Activated CD4-positive, alpha-beta T cell treated with anti-CD3 and anti-CD28 coated beads, Interleukin-2, amount 50 U/mL, for 16 hours (primary cell): ENCODE measurements around the gene BST1.

Experiments
- DNase-seq: peaks from one replicate; pipeline ENCODE4 v3.0.0-alpha.2; 2020

The BST1 gene

GRCh38 chr4:15676899-15677298 is 26.0 kb upstream of the BST1 start:
- DNase-seq, result no peak

DNA sequence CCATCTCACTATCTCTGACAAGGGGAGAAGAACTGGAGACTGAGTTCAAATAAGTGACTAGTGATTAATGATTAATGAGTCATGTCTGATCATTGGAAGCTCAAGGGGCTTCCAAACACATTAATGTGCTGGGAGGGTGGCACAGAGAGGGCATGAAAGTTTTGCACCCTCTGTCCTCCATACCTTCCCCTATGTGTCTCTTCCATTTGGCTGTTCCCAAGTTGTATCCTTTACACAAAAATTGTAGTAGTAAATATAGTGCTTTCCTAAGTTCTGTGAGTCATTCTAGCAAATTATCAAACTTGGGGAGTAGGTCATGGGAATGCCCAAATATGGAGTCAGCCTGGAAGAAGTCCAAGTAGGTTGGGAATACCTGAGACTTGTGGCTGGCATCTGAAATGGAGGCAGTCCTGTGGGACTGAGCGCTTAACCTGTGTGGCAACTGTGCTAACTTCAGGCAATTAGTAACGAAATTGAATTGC is 25.3 kb upstream of the BST1 start:
- no peak for DNase-seq

DNA sequence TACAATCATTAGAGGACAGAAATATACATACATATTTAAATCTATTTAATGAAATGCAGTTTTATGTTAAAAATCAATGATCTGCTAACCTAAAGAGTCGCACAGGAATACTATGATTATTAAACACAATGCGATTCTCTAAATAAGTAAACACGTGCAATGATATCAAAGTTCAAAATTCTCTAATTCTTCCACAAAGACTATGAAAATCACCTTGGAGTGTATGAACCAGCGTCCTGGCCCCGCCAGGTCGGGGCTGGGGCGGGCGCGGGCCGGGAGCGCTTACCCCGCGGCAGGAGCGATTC is 21.8 kb upstream of the BST1 start:
- DNase-seq, result no peak

- DNase-seq, result peak; percentile 99
Observed at GRCh38 chr4:15681372-15682241, 21.3 kb upstream of the BST1 start, which contains the start of gene FAM200B. Gene FAM200B, plus strand, starts transcription at chr4:15681827. Its CDS starts 5,151 bp downstream, at chr4:15686978.

- DNase-seq, result peak; percentile 12
Observed at GRCh38 chr4:15682242-15683142, 20.4 kb upstream of the BST1 start.

DNA sequence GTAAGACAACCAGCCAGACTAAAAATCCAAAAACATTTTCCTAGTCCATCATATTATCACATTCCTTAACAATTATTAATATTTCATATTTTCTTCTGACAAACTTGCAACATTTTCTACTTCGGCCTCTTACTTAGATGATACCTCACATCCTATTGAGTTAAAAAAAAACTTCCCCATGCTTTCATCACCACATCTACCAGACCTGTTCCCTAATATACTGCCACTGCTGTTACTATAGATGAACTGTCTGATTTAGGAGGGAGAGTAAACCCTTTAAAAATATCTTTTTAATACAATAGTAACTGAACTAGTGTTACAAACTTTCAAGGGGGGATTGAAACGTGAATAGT is 19.7 kb upstream of the BST1 start:
- DNase-seq, result no peak

DNA sequence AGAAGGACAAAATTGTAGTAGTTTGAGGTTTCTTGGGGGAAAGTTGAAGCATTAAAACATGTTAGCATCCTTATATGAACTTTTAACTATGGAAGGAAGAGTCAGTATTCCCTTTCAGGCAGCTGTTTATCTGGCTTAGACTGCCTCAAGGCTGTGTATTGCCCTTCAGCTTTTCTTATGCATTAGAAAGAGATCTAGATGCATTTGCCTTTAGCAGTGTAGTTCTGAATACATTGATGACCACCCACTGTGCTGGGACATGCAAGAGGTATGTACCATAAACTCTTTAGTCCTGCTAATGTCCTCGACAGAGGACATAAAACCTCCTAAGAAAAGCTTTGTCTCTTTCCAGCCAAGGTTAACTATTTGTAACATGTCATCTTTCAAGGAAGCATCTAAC is 18.4 kb upstream of the BST1 start:
- no peak for DNase-seq

GRCh38 chr4:15688051-15688450 is 14.8 kb upstream of the BST1 start:
- no peak for DNase-seq

GRCh38 chr4:15689540-15689939 is 13.3 kb upstream of the BST1 start:
- DNase-seq, result no peak

DNA sequence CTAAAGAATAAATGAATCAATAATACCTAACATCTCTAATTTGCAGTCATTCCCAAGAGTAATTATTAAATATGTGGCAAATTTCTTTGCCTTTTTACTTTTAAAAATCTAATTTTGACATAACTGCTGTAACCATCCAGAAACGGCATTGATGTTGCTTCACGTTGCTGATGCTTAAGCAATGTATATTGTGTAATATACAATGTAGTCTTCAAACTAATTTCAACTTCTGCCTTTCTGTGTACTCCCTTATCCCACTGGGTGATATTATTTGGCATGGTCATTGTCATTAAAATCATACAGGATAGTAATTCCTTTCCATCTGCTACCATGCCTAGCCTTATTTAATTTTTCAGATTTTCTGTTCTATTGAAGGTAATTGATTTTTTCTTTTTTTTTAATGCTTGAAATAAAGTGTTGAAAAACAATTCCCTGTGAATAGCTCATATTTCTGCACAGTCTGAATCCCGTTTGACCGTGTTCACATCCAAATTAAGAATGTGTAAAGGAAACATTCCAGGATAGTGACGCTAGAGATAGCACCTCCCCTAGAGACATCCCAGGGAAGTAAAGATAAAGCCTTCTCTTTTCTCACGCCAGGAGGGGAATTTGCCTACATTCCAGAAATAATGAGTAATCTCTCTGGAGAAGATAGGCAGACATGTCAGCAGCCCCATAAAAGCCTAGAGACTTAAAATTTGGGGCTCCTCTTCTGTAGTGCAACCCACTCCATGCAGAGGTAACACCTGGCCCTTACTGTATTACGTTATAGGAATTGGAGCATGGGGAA is 12.7 kb upstream of the BST1 start:
- no peak for DNase-seq

- DNase-seq, result no peak
Observed at GRCh38 chr4:15691346-15692135, 11.3 kb upstream of the BST1 start.

DNA sequence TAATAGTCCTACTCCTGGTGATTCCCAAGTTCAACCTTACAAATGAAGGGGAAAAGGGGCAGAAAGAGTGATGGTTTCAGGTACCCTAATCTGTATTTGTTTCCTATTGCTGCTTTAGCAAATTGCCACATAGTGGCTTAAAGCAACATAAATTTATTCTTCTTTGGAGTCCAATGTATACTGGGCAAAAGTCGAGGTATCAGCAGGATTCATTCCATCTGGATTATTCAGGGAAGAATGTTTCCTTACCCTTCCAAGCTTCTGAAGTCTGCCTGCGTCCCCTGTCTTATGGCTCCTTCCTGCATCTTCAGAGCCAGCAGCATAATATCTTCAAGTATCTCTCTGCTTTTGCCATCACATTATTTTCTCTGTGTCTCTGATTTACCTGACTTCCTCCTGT is 10.3 kb upstream of the BST1 start:
- no peak for DNase-seq

- no peak for DNase-seq
Observed at GRCh38 chr4:15694431-15694830, 8.4 kb upstream of the BST1 start.

- no peak for DNase-seq
Observed at GRCh38 chr4:15695240-15695699, 7.6 kb upstream of the BST1 start.

DNA sequence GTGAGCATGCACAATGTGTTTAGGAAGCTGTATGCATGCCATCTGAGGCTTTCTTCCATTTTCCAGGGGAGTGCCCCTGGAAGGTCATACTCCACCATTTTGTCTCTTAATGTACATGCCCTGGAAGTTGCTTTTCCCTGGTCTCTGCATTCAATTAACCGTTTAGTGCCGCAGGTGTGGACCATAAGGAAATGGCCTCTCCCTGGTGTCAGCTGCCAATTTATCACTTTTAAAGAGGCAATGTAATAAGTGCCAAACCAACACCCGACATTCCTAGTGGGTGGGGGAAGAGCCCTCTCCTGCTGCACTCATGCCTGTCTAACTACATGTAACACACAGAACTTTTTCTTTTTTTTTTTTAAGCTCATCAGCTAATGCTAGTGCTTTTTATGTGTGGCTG is 7.1 kb upstream of the BST1 start:
- no peak for DNase-seq

- DNase-seq, result no peak
Observed at GRCh38 chr4:15696866-15697265, 6.0 kb upstream of the BST1 start.

GRCh38 chr4:15703439-15703838 is 574 bp downstream of the BST1 start:
- no peak for DNase-seq

- no peak for DNase-seq
Observed at GRCh38 chr4:15704129-15704528, 1.3 kb downstream of the BST1 start.

GRCh38 chr4:15706646-15707362 is 3.9 kb downstream of the BST1 start:
- no peak for DNase-seq

GRCh38 chr4:15707363-15707715 is 4.5 kb downstream of the BST1 start:
- DNase-seq, result no peak

- no peak for DNase-seq
Observed at GRCh38 chr4:15711762-15712161, 8.9 kb downstream of the BST1 start.

DNA sequence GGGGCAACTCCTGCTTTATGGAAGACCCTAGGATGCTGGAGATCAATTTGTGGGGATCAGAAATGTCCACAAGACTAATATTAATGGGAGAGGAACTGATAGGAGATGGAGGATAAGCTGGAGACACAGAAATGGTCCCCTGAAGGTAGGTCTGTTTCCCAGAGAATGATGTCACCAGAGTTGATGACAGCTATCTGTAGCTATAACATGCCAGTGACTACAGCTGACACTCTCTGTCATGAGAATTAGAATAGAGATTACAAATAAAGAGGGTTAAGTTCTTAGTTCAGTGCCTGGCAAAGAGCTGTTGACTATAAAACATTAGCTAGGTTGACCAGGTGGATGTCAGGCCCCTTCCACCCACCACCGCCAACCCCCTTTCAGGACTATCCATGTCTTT is 9.3 kb downstream of the BST1 start:
- DNase-seq, result no peak
